ENCODE measurements around the gene SESN2. TPM values are rescaled to one million over a fixed set of nuclear protein-coding genes. Genes with fewer than 3 reads are reported as not detected.

SESN2 gene
- total RNA-seq, 6 experiments from 2014 or later = 4.5 to 17.9 (median 14.0) TPM

DNA sequence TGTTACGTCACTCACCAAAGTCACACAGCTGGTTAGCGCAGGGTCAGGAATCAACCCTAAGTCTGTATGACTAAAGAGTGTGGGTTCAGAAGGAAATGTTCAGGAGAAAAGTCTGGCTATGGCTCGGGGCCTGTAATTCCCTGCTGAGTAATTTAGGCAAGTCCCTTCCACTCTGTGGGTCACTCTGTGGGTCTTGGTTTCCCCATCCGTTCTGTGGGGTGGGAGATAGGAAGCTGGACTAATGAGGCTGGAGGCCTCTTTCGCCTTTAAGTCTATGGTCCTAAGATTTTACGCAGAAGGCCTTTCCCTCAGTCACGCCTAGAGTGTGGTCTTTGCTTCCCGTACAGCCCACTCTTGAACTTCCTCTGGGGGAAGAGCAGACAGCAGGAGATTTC, 55.2 kb downstream of the SESN2 start:
- Histone ChIP-seq H3K9me3 (no peaks in the 10 kb centered on the region), H3K4me3 (no peak overlapping the region), H3K36me3 (no peaks in the 10 kb centered on the region), H3K27me3 (no peaks in the 10 kb centered on the region), H3K27ac (peak overlapping the region; percentile 56 to 83 (median 82)), H3K4me1 (peaks cover 0 to 17% (median 4%) of the 10 kb centered on the region in 4 donors)
- peak in 1 of 4 donors; percentile 4 for ATAC-seq
- TF ChIP-seq, protein P1, sequence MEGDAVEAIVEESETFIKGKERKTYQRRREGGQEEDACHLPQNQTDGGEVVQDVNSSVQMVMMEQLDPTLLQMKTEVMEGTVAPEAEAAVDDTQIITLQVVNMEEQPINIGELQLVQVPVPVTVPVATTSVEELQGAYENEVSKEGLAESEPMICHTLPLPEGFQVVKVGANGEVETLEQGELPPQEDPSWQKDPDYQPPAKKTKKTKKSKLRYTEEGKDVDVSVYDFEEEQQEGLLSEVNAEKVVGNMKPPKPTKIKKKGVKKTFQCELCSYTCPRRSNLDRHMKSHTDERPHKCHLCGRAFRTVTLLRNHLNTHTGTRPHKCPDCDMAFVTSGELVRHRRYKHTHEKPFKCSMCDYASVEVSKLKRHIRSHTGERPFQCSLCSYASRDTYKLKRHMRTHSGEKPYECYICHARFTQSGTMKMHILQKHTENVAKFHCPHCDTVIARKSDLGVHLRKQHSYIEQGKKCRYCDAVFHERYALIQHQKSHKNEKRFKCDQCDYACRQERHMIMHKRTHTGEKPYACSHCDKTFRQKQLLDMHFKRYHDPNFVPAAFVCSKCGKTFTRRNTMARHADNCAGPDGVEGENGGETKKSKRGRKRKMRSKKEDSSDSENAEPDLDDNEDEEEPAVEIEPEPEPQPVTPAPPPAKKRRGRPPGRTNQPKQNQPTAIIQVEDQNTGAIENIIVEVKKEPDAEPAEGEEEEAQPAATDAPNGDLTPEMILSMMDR (IDR thresholded peaks at IDR 0.05) = no peak
- TF ChIP-seq POLR2A (IDR thresholded peaks at IDR 0.05) = no peak
- no peak for DNase-seq
- intact Hi-C loops (cut with DNase I) = no loop called here
- WGBS (ENCODE audit: insufficient coverage, low coverage, low lambda C conversion rate, missing lambda C conversion rate) = 75% methylated on average over 6 of the region's 8 CpGs

DNA sequence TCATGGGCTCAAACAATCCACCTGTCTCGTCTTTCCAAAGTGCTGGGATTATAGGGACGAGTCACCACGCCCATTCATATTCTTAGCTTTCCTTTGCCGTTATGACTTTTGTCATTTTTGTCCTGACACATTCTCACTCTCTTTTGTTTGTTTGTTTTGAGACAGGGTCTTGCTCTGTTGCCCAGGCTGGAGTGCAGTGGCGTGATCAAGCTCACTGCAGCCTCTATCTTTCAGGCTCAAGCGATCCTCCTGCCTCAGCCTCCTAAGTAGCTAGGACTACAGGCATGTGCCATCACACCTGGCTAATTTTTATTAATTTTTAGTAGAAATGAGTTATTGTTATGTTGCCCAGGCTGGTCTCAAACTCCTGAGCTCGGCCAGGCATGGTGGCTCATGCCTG, 57.7 kb downstream of the SESN2 start:
- Histone ChIP-seq H3K27me3 (no peaks in the 10 kb centered on the region), H3K4me1 (peaks cover 0 to 22% (median 9%) of the 10 kb centered on the region in 4 donors), H3K36me3 (no peaks in the 10 kb centered on the region), H3K4me3 (no peak overlapping the region), H3K27ac (no peak overlapping the region), H3K9me3 (no peaks in the 10 kb centered on the region)
- intact Hi-C loops (cut with DNase I) = no loop called here
- 75% methylated on average over 6 of the region's 7 CpGs for WGBS (ENCODE audit: insufficient coverage, low coverage, low lambda C conversion rate, missing lambda C conversion rate)
- no peak for ATAC-seq
- no peak for TF ChIP-seq POLR2A (IDR thresholded peaks at IDR 0.05)
- TF ChIP-seq, protein P1 (IDR thresholded peaks at IDR 0.05) = no peak
- no peak for DNase-seq

DNA sequence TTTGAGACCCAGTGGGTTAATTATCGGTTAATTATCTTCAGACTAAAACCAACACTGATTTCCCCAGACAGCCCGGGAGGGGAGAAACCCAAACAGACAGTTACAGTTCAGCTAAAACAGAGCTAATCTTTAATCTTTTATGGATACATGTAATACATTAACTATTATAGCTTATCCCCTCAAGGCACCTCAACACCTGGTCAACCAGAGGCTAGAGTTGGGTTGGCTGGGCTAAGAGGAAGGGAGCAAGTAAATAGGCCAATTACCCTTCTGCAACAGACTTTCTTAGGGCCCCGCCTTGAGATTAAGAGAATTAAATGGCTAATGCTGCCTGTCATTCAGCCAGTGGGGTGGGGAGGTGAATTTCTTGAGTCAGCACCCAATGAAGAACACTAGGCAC, 62.9 kb downstream of the SESN2 start:
- DNase-seq = peak in 1 of 3 donors; percentile 59
- Histone ChIP-seq H3K9me3 (no peaks in the 10 kb centered on the region), H3K27ac (peak overlapping the region in 1 of 3 donors; percentile 24), H3K4me1 (peaks cover 0 to 25% (median 12%) of the 10 kb centered on the region in 4 donors), H3K27me3 (no peaks in the 10 kb centered on the region), H3K4me3 (no peak overlapping the region), H3K36me3 (no peaks in the 10 kb centered on the region)
- TF ChIP-seq, protein P1 (IDR thresholded peaks at IDR 0.05) = no peak
- TF ChIP-seq POLR2A (IDR thresholded peaks at IDR 0.05) = no peak
- WGBS (ENCODE audit: insufficient coverage, low coverage, low lambda C conversion rate, missing lambda C conversion rate) = 16% methylated on average over 3 of the region's 3 CpGs
- intact Hi-C loops (cut with DNase I) = no loop called here
- ATAC-seq = peak; percentile 79 to 87 (median 83)

DNA sequence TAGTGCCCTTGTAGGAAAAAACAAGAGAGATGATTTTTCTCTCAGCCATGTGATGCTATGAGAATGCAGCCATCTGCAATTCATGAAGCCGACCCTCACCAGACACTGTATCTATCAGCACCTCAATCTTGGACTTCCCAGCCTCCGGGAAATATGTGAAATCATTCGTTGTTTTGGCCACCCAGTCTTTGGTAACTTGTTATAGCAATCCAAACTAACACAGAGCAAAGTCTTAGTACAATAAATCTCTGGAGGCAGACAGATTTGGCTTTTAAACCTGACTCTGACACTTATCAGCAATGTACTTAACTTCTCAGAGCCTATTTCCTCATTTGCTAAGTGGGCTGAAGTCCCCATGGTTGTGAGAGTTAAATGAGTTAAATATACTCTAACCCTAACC, 64.4 kb downstream of the SESN2 start:
- intact Hi-C loops (cut with DNase I) = no loop called here
- WGBS (ENCODE audit: insufficient coverage, low coverage, low lambda C conversion rate, missing lambda C conversion rate) = 0% methylated on average over 2 of the region's 3 CpGs
- DNase-seq (no peak), ATAC-seq (peak in 1 of 4 donors; percentile 20)
- H3K27me3 ChIP-seq = no peaks in the 10 kb centered on the region
- no peaks in the 10 kb centered on the region for H3K36me3 ChIP-seq
- TF ChIP-seq, protein P1 (IDR thresholded peaks at IDR 0.05) = no peak
- TF ChIP-seq POLR2A (IDR thresholded peaks at IDR 0.05) = no peak
- H3K27ac ChIP-seq = peak overlapping the region in 1 of 3 donors; percentile 51
- no peak overlapping the region for H3K4me3 ChIP-seq
- H3K9me3 ChIP-seq = no peaks in the 10 kb centered on the region
- peaks cover 0 to 33% (median 12%) of the 10 kb centered on the region in 4 donors for H3K4me1 ChIP-seq

DNA sequence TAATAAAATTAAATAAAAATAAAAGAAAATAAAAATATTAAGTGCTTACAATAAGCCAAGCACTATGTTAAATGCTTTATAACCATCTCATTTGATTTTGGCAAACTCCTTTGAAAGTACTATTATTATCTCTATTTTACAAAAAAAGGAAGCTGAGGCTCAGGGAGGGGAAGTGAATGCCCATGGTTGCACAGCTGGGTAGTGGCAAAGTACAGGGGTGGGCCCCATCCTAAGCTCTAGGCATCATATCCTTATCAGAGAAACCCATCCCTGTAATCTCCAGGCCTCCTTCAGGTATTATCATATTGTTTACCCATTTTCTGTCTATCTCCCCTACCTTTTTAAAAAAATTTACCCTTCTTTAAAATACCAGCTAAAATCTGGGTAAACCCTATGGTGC, 67.2 kb downstream of the SESN2 start:
- DNase-seq = no peak
- H3K36me3 ChIP-seq = peaks cover 0 to 2% (median under 1%) of the 10 kb centered on the region in 4 donors
- H3K9me3 ChIP-seq = no peaks in the 10 kb centered on the region
- TF ChIP-seq, protein P1 (IDR thresholded peaks at IDR 0.05) = no peak
- TF ChIP-seq POLR2A (IDR thresholded peaks at IDR 0.05) = no peak
- H3K4me3 ChIP-seq = no peak overlapping the region
- H3K4me1 ChIP-seq = peaks cover 0 to 39% (median 10%) of the 10 kb centered on the region in 4 donors
- no peak for ATAC-seq
- no peak overlapping the region for H3K27ac ChIP-seq
- intact Hi-C loops (cut with DNase I) = no loop called here
- no peaks in the 10 kb centered on the region for H3K27me3 ChIP-seq

All from right lobe of liver (tissue), 6 donors.